ES-I3 (cell line): ENCODE results near the gene RGS7.
"Not testable (repeated sequence)": the region's sequence is repeated elsewhere in the genome, so short reads cannot be mapped to it uniquely, and the experiment has no call there.

Experiments
- H3K36me3 ChIP-seq: 2 replicates; pipeline ENCODE4 v1.6.1; 2013; ENCODE audit warnings: mild to moderate bottlenecking, low read length, control low read depth, moderate library complexity; ENCODE audit not compliant: insufficient read depth
- H3K4me1 ChIP-seq: 2 replicates; pipeline ENCODE4 v1.6.1; 2013; ENCODE audit warnings: mild to moderate bottlenecking, control low read depth, low read length; ENCODE audit not compliant: insufficient read depth
- H3K9ac ChIP-seq: 2 replicates; pipeline ENCODE4 v1.6.1; 2013; ENCODE audit warnings: low read depth, mild to moderate bottlenecking, low read length, moderate library complexity
- H3K9me3 ChIP-seq: 2 replicates; pipeline ENCODE4 v1.6.1; 2013; ENCODE audit warnings: mild to moderate bottlenecking, low read length, moderate library complexity; ENCODE audit not compliant: control insufficient read depth, insufficient read depth

RGS7 gene

DNA sequence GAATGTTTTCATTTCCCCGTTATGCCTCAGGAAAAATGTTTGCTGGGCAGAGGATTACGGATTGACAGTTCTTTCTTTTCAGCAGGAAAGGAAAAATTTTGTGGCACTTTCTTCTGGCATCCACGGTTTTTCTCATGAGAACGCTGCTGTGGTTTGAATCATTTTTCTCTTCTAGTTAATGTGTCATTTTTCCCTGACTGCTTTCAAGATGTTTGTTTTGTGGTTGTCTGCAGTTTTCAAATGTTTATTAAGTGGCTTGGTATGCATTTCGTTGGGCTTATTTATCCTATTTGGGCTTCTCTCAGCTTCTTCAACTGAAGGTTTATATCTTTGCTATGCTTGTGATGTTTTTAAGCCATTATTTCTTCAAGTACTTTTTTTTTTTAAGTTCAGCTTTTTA, 359.0 kb downstream of the RGS7 start:
- Histone ChIP-seq H3K4me1 (peaks cover 3% of the 10 kb centered on the region; the same call in 1 of the 2 replicates), H3K9me3 (no peaks in the 10 kb centered on the region), H3K36me3 (no peaks in the 10 kb centered on the region), H3K9ac (no peak overlapping the region)

DNA sequence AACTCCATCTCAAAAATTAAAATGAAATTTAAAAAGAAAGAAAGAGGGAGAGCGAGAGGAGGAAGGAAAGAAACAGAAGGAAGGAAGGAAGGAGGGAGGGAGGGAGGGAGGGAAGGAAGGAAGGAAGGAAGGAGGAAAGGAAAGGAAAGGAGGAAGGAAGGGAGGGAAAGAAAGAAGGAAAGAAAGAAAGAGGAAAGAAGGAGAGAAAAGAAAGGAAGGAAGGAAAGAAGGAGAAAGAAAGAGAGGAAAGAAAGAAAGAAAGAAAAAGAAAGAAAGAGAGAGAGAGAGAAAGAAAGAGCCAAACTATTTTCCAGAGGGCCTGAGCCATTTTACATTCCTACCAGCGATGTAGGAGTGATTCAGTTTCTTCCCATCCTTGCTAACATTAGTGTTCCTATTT, 364.0 kb downstream of the RGS7 start:
- Histone ChIP-seq H3K36me3 (no peaks in the 10 kb centered on the region), H3K9me3 (no peaks in the 10 kb centered on the region), H3K9ac (no peak overlapping the region), H3K4me1 (no peaks in the 10 kb centered on the region; the same call in 1 of the 2 replicates)

DNA sequence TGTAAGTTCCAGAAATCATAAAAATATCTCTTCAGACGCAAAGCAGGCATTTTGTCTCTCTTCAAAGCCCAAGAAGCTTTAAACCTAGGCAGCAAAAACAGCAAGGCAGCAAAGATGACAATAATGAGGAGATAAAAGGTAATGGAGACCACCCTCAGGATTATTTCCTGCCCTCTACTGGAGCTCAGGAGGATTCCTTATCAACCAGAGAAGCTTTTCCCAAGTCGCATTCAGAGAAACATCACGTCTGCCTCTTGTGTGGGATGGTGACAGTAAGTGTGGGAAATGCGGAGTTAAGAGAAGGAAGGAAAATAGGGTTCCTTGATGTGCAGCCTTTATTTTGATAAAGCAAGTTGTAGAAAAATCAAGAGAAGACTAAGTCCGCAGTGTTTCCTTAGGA, 365.8 kb downstream of the RGS7 start:
- Histone ChIP-seq H3K9ac (no peak overlapping the region), H3K36me3 (no peaks in the 10 kb centered on the region), H3K9me3 (no peaks in the 10 kb centered on the region), H3K4me1 (no peaks in the 10 kb centered on the region; the same call in 1 of the 2 replicates)

DNA sequence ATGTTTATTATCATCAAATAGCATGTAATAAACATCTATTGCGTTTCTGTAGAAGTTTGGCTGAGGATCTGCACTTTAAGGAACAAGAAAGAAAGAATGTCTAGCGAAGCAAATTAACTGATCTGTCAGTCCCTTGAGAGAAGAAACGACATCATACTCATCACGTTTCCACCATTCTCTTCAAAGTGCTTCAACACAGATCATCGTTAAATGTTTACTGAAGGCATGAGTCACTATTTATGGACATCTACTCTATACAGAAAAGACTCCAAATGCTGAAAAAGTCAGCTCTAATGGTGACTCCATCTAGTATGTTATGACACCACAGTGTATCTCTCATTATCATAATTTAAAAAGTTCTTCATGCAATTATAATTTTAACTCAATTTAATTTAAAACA, 369.1 kb downstream of the RGS7 start:
- Histone ChIP-seq H3K9ac (no peak overlapping the region), H3K9me3 (no peaks in the 10 kb centered on the region), H3K36me3 (no peaks in the 10 kb centered on the region), H3K4me1 (no peaks in the 10 kb centered on the region; the same call in 1 of the 2 replicates)

DNA sequence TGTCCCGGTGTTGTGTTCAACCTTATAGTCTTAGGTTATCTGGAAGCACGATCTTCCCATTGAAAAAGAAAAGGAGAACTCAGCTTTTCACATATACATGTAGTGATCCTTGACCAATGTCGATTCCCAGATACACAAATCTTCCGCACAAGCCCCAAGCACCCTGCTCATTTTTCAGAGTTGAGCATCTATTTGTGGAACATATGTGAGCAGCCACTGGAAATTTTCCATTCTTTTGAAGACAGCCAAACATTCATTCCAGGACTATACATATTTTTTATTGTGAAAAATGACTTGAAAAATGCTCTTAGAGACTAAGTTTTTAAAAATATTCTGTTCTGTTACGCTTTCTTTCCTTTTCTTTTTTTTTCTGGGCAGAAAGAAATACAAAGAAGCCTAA, 371.9 kb downstream of the RGS7 start:
- no peak overlapping the region for H3K9ac ChIP-seq
- H3K9me3 ChIP-seq = no peaks in the 10 kb centered on the region
- no peaks in the 10 kb centered on the region for H3K4me1 ChIP-seq
- H3K36me3 ChIP-seq = no peaks in the 10 kb centered on the region

DNA sequence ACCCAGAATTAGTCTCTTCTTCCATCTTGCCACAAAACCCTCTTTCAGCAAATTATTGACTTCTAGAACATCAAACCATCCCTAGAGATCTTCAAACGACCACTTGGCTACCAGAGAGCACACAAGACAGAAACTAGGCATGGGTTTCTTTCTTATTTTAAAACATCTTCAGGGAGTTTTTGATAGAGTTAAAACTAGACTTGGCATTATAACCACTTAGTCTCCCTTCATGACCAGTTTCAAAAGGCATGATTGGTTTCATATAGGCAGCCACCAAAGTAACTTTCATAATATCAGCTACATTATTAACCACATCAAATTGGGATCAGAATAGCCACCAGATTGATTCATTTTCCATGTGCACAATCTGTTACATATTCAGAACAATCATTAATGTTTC, 376.7 kb downstream of the RGS7 start:
- Histone ChIP-seq H3K36me3 (no peaks in the 10 kb centered on the region), H3K9me3 (no peaks in the 10 kb centered on the region), H3K9ac (no peak overlapping the region), H3K4me1 (no peaks in the 10 kb centered on the region)

DNA sequence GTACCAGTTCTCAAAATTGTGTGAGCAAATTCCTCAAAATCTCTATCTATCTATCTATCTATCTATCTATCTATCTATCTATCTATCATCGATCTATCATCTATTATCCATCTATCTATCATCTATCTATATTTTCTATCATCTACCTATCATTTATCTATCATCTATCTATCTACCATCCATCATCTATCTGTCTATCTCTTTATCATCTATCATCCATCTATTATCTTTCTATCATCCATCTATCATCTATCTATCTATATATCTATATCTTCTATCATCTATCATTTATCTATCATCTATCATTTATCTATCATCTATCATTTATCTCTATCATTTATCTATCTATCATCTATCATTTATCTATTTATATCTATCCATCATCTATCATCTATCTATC, 380.3 kb downstream of the RGS7 start:
- H3K9me3 ChIP-seq = no peaks in the 10 kb centered on the region
- no peak overlapping the region for H3K9ac ChIP-seq
- no peaks in the 10 kb centered on the region for H3K4me1 ChIP-seq

DNA sequence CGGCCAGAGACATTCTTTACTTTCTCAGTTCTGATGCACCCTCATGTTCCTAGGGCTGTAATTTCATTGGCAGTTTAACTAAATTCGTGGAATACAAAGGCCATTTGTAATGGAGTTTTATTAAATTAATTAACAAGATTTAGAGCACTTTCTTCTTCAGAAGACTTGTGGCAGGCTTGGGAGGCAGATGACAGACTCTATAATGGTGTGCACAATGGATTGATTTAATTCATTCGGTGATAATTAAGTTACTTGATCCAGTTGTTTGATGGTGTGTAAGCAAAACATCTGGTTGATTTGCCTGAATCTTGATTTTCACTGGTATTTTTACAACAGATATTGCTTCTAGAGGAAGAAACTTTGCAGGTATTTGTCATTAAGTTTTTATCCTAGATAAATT, 383.1 kb downstream of the RGS7 start:
- H3K9ac ChIP-seq = no peak overlapping the region
- no peaks in the 10 kb centered on the region for H3K36me3 ChIP-seq
- H3K4me1 ChIP-seq = peaks cover 7% of the 10 kb centered on the region; the same call in 1 of the 2 replicates
- no peaks in the 10 kb centered on the region for H3K9me3 ChIP-seq

More for the DNA sequence above, 380.3 kb downstream of the RGS7 start:
- H3K36me3 ChIP-seq = no peaks in the 10 kb centered on the region

DNA sequence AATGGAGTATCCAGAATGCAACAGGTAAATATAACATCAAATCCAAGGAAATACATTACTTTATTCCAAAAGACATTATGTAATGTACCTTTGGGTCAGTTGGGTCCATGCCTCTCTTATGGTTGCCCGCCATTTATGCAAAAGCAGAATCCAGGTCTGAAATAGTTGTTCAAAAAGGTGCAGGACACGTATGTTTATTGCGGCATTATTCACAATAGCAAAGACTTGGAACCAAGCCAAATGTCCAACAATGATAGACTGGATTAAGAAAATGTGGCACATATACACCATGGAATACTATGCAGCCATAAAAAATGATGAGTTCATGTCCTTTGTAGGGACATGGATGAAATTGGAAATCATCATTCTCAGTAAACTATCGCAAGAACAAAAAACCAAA, 384.9 kb downstream of the RGS7 start:
- H3K36me3 ChIP-seq, H3K9me3 ChIP-seq, H3K4me1 ChIP-seq, H3K9ac ChIP-seq: not testable (repeated sequence)

DNA sequence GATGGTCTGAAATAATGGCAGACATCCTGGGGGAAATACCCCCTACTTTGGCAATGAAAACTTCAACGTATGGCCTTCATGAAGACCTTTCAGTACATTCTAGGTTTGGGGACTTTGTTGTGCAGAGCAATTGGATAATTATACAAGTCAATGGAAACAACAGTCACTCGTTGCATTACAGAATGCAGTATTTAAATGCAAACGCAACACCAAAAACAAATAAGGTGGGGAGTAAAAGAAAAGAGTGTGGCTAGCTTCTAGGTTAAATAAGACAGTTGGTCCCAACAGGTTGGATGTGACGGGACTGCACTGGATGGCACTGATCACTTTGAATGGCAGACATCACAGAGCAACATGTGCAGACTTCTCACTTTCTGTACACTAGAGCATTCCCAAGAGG, 386.8 kb downstream of the RGS7 start:
- no peaks in the 10 kb centered on the region for H3K36me3 ChIP-seq
- no peaks in the 10 kb centered on the region for H3K9me3 ChIP-seq
- peaks cover 7% of the 10 kb centered on the region; the same call in 1 of the 2 replicates for H3K4me1 ChIP-seq
- H3K9ac ChIP-seq = no peak overlapping the region

DNA sequence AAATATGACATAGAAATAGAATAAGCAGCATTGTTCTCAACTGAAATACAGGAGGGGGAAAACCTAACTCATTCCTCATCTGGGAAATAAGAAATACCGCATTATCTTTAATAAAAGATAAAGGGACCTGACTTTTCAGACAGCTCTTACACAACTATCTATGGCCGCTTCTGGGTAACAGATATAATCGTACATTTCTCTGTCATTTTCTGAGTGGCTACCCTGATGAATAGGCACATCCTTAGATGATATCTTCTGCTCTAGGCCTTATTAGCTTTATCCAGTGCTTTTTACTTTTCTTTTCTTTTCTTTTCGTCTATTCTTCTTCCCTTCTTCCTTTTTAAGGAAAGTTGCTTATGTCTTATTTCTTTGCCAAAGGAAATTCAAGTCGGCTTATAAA, 388.1 kb downstream of the RGS7 start:
- Histone ChIP-seq H3K4me1 (peaks cover 7% of the 10 kb centered on the region; the same call in 1 of the 2 replicates), H3K9me3 (no peaks in the 10 kb centered on the region), H3K9ac (no peak overlapping the region), H3K36me3 (no peaks in the 10 kb centered on the region)

DNA sequence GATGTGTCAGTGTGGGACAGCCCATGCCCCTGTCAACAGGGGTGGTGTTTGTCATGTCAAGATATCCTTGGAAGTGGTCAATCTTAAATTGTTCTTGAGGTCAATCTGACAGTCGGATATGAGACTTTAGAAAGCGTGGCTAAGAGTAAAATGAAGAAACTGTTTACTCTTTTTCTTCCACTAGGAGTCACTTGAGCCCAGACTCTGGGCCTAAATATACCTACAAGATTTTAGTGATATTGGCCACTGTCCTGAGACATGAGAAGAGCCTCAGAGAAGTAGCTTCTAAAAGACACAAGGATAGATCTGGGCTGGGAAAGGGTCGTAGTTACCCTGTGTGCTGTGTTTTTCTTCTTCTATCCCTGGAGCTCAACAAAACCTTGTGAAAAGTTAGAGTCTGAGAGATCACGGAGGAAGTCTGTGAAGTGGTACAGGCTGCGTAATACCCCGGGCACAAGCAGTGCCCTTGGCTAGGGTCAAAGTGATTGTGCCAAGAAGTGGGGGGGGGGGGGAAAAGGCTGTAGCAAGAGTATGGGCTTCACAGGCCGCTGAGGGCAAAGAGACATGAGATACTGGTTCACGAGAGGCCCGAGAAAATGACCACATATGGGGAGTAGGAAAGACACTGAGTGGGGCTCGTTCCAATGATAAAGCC, 389.8 kb downstream of the RGS7 start:
- Histone ChIP-seq H3K9me3 (no peaks in the 10 kb centered on the region), H3K36me3 (no peaks in the 10 kb centered on the region), H3K9ac (no peak overlapping the region)

DNA sequence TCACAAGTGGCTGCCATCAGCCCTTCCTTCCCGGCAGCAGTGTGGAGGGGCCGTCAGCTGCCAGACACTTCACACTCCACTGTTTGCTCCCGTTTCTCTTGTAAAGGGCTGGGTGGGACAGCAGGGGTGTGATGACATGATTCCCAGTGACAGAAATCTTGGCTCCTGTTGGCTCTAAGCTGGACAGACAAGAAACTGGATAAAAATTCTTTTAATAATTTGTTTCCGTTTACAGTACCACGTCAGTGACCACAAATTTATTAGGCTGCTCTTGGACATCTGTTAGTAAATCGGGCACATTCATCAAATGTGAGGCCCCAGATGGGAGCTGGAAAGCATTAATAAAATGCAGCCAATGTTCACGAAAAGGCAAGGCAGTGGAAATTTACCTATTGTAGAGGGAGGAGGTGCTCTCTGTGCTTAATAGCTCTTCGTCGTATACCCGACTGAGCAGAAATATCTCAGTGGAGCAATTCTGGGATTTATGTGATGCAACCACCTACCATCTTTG, 391.4 kb downstream of the RGS7 start:
- Histone ChIP-seq H3K4me1 (peaks cover 7% of the 10 kb centered on the region; the same call in 1 of the 2 replicates), H3K9me3 (no peaks in the 10 kb centered on the region), H3K9ac (no peak overlapping the region), H3K36me3 (no peaks in the 10 kb centered on the region)

More for the DNA sequence above, 389.8 kb downstream of the RGS7 start:
- H3K4me1 ChIP-seq = peaks cover 7% of the 10 kb centered on the region; the same call in 1 of the 2 replicates

DNA sequence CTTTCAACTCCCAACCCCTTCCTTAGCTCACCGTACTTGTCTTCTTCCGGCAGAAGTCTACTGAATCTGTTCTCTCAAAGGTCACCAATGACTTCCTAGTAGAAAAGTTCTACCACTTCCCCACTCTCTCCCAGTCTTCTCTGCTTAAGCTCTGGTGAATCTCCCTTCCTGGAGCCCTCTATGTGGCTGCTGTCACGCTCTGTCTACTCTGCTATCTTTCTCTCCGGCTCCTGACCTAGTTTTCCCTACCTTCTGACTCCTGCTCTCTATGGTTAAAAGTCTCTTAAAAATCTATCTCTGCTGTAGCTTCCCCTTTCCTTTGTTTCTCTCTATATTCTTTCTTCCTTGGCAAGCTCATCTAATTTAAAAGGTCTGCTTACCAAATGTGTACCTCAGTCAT, 394.9 kb downstream of the RGS7 start:
- no peak overlapping the region for H3K9ac ChIP-seq
- H3K4me1 ChIP-seq = no peaks in the 10 kb centered on the region
- no peaks in the 10 kb centered on the region for H3K9me3 ChIP-seq

DNA sequence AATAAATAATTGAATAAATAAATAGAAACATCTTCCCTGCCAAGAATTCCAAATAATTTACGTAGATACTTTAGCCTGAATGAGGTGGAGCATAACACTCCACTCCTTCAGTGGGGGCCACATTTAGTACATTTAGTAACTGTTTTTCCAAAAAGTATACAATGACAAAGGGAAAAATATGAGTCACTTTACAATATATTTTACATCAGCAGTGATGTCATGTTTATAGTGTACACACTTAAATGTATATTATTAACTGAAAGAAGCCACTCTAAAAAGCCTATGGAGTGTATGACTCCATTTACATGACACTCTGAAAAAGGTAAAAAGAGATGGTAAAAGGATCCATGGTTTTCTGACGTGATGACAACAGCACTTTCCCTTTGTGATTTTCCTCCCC, 400.6 kb downstream of the RGS7 start:
- Histone ChIP-seq H3K36me3 (no peaks in the 10 kb centered on the region), H3K4me1 (peaks cover 4% of the 10 kb centered on the region; the same call in 1 of the 2 replicates), H3K9ac (no peak overlapping the region), H3K9me3 (no peaks in the 10 kb centered on the region)

More for the DNA sequence above, 394.9 kb downstream of the RGS7 start:
- H3K36me3 ChIP-seq = no peaks in the 10 kb centered on the region
